Measurements from ENCODE around the gene DCAF6. TPM values are rescaled to one million over a fixed set of nuclear protein-coding genes. Genes with fewer than 3 reads are reported as not detected.

The DCAF6 gene
- total and polyA plus RNA-seq, 7 experiments from 2014 or later = 8.4 to 32.7 (median 27.9) TPM

GRCh38 chr1:167912294-167912693 is 24.2 kb upstream of the DCAF6 start:
- POLR2A ChIA-PET = no interaction called here
- ATAC-seq = no peak
- H3K9me3 Mint-ChIP-seq = peaks cover 0 to 25% (median 12%) of the 10 kb centered on the region in 11 donors
- Histone ChIP-seq H3K9me3 (ENCODE audit: control insufficient read depth in 2 of 3, low read length in 3 of 3) (peaks cover 0 to 6% (median 0%) of the 10 kb centered on the region in 3 experiments), H3K27me3 (ENCODE audit: control insufficient read depth in 2 of 2, insufficient read depth in 2 of 2, low read length in 2 of 2) (no peaks in the 10 kb centered on the region), H3K4me3 (ENCODE audit: low read length) (no peak overlapping the region), H3K27ac (ENCODE audit: low read depth, low read length) (no peak overlapping the region), H3K36me3 (ENCODE audit: control insufficient read depth in 2 of 3, insufficient read depth in 3 of 3, low read length in 3 of 3) (peaks cover 0 to 4% (median 0%) of the 10 kb centered on the region in 3 experiments), H3K4me1 (ENCODE audit: control insufficient read depth in 2 of 2, insufficient read depth in 2 of 2, low read length in 2 of 2) (no peaks in the 10 kb centered on the region)
- H3K27me3 Mint-ChIP-seq = peaks cover 3 to 12% (median 4%) of the 10 kb centered on the region in 5 donors
- intact Hi-C loops (cut with micrococcal nuclease) = no loop called here
- no peak overlapping the region for H3K27ac Mint-ChIP-seq
- CTCF ChIA-PET = no interaction called here
- H3K4me1 Mint-ChIP-seq = peaks cover 0 to 6% (median 0%) of the 10 kb centered on the region in 7 donors
- H3K36me3 Mint-ChIP-seq = peaks cover 0 to 20% (median 9%) of the 10 kb centered on the region in 5 donors
- DNase-seq = no peak
- H3K4me3 Mint-ChIP-seq = no peak overlapping the region

DNA sequence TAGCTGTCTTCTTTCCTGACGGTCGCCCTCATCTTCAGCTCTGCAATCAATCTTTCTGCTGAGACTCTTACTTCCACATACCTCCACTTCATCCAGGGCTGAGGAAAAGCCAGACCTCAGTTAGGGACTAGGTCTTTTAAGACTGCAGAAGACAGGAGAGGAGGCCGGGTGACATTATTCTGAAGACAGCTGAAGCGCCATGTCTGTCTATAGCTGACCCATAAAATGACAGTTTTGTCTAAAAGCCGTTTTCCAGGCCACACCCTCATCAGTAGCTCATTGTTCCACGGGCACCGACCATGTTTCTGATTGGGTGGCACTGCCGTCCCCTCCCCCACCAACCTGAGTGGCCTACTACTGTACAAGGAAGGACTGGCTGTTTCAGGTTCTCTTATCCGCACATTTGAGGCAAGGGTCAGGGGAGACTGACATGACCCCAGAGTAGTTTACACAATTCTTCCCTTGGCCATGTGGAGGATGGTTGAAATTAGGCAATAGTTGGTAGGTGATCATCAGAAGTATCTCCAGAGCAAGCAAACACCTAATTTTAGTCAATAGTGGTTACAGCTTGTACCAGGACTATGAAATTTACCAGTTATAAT is 22.5 kb upstream of the DCAF6 start, which contains the start of gene ADCY10:
ADCY10 (minus strand) TSS at position 240 of the 602 bp plus-strand sequence. CDS start 8,994 bp downstream, outside the sequence.
- Histone ChIP-seq H3K9me3 (ENCODE audit: control insufficient read depth in 2 of 3, low read length in 3 of 3) (peaks cover 0 to 6% (median 0%) of the 10 kb centered on the region in 3 experiments), H3K27me3 (ENCODE audit: control insufficient read depth in 2 of 2, insufficient read depth in 2 of 2, low read length in 2 of 2) (no peaks in the 10 kb centered on the region), H3K4me1 (ENCODE audit: control insufficient read depth in 2 of 2, insufficient read depth in 2 of 2, low read length in 2 of 2) (no peaks in the 10 kb centered on the region), H3K27ac (ENCODE audit: low read depth, low read length) (no peak within 1 kb of the TSS), H3K36me3 (ENCODE audit: control insufficient read depth in 2 of 3, insufficient read depth in 3 of 3, low read length in 3 of 3) (peaks cover 0 to 11% (median 0%) of the 10 kb centered on the region in 3 experiments), H3K4me3 (ENCODE audit: low read length) (no peak within 1 kb of the TSS)
- POLR2A ChIA-PET = interaction anchor here (1.8 kb wide), 1 partner anchor 10 kb away, joined by 4 read pairs; no protein-coding TSS in a partner anchor
- H3K27ac Mint-ChIP-seq = peak within 1 kb of the TSS in 3 of 9 donors; percentile 11 to 51 (median 44)
- peak; percentile 31 for ATAC-seq
- H3K9me3 Mint-ChIP-seq = peaks cover 0 to 15% (median 9%) of the 10 kb centered on the region in 11 donors
- DNase-seq = no peak
- no peak within 1 kb of the TSS for H3K4me3 Mint-ChIP-seq
- intact Hi-C loops (cut with micrococcal nuclease) = no loop called here
- H3K4me1 Mint-ChIP-seq = peaks cover 0 to 6% (median 0%) of the 10 kb centered on the region in 7 donors
- peaks cover under 1 to 25% (median 10%) of the 10 kb centered on the region in 5 donors for H3K36me3 Mint-ChIP-seq
- H3K27me3 Mint-ChIP-seq = peaks cover 0 to 8% (median 4%) of the 10 kb centered on the region in 5 donors
- CTCF ChIA-PET = no interaction called here

- H3K9me3 ChIP-seq (ENCODE audit: control insufficient read depth in 2 of 3, low read length in 3 of 3) = no peaks in the 10 kb centered on the region
- H3K36me3 Mint-ChIP-seq = peaks cover 3 to 33% (median 9%) of the 10 kb centered on the region in 5 donors
- no peaks in the 10 kb centered on the region for H3K4me1 ChIP-seq (ENCODE audit: control insufficient read depth in 2 of 2, insufficient read depth in 2 of 2, low read length in 2 of 2)
- CTCF ChIA-PET = no interaction called here
- peaks cover 0 to 11% (median 0%) of the 10 kb centered on the region in 3 experiments for H3K36me3 ChIP-seq (ENCODE audit: control insufficient read depth in 2 of 3, insufficient read depth in 3 of 3, low read length in 3 of 3)
- H3K27ac Mint-ChIP-seq = peak overlapping the region in 1 of 9 donors; percentile 77
- ATAC-seq (no peak), DNase-seq (no peak)
- POLR2A ChIA-PET = interaction anchor here (1.8 kb wide), 1 partner anchor 11 kb away, joined by 4 read pairs; no protein-coding TSS in a partner anchor
- peaks cover 0 to 6% (median 0%) of the 10 kb centered on the region in 7 donors for H3K4me1 Mint-ChIP-seq
- no peak overlapping the region for H3K4me3 ChIP-seq (ENCODE audit: low read length)
- no peaks in the 10 kb centered on the region for H3K27me3 ChIP-seq (ENCODE audit: control insufficient read depth in 2 of 2, insufficient read depth in 2 of 2, low read length in 2 of 2)
- no peaks in the 10 kb centered on the region for H3K27me3 Mint-ChIP-seq
- H3K9me3 Mint-ChIP-seq = no peaks in the 10 kb centered on the region
- intact Hi-C loops (cut with micrococcal nuclease) = no loop called here
- H3K4me3 Mint-ChIP-seq = no peak overlapping the region
- H3K27ac ChIP-seq (ENCODE audit: low read depth, low read length) = no peak overlapping the region
Measured at GRCh38 chr1:167915569-167915968, 20.9 kb upstream of the DCAF6 start.

GRCh38 chr1:167916766-167917511 is 19.5 kb upstream of the DCAF6 start:
- peaks cover 3 to 33% (median 9%) of the 10 kb centered on the region in 5 donors for H3K36me3 Mint-ChIP-seq
- H3K4me3 Mint-ChIP-seq = no peak overlapping the region
- H3K27me3 ChIP-seq (ENCODE audit: control insufficient read depth in 2 of 2, insufficient read depth in 2 of 2, low read length in 2 of 2) = no peaks in the 10 kb centered on the region
- peaks cover 0 to 6% (median under 1%) of the 10 kb centered on the region in 7 donors for H3K4me1 Mint-ChIP-seq
- no peaks in the 10 kb centered on the region for H3K9me3 Mint-ChIP-seq
- no peak overlapping the region for H3K27ac Mint-ChIP-seq
- DNase-seq (no peak), ATAC-seq (no peak)
- no peak overlapping the region for H3K27ac ChIP-seq (ENCODE audit: low read depth, low read length)
- H3K27me3 Mint-ChIP-seq = no peaks in the 10 kb centered on the region
- no peaks in the 10 kb centered on the region for H3K4me1 ChIP-seq (ENCODE audit: control insufficient read depth in 2 of 2, insufficient read depth in 2 of 2, low read length in 2 of 2)
- peaks cover 0 to 11% (median 0%) of the 10 kb centered on the region in 3 experiments for H3K36me3 ChIP-seq (ENCODE audit: control insufficient read depth in 2 of 3, insufficient read depth in 3 of 3, low read length in 3 of 3)
- intact Hi-C loops (cut with micrococcal nuclease) = no loop called here
- H3K9me3 ChIP-seq (ENCODE audit: control insufficient read depth in 2 of 3, low read length in 3 of 3) = no peaks in the 10 kb centered on the region
- ChIA-PET CTCF (no interaction called here), POLR2A (no interaction called here)
- H3K4me3 ChIP-seq (ENCODE audit: low read length) = no peak overlapping the region

- H3K4me1 Mint-ChIP-seq = peaks cover 3 to 23% (median 12%) of the 10 kb centered on the region in 7 donors
Measured at GRCh38 chr1:167922023-167922422, 14.5 kb upstream of the DCAF6 start.

DNA sequence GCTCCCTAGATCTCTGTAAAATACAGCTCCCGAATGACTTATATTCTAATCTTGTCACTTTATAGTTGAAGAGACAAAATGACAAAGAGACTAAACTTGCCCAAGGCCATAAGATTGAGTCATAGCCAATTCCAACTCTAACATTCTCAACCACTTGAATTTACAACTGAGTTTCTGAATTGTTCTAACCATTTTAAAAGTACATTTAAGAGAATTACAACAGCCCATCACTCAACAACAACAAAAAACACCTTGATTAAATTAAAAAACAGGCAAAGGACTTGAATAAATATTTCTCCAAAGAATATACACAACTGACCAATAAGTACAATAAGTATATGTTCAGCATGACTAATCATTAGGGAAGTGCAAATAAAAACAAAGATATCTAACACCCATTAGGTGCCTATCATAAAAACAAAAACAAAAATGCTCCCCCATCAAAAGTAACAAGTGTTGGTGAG is 13.8 kb upstream of the DCAF6 start:
- Histone ChIP-seq H3K4me1 (ENCODE audit: control insufficient read depth in 2 of 2, insufficient read depth in 2 of 2, low read length in 2 of 2) (no peaks in the 10 kb centered on the region), H3K36me3 (ENCODE audit: control insufficient read depth in 2 of 3, insufficient read depth in 3 of 3, low read length in 3 of 3) (peaks cover 0 to 6% (median 5%) of the 10 kb centered on the region in 3 experiments), H3K27me3 (ENCODE audit: control insufficient read depth in 2 of 2, insufficient read depth in 2 of 2, low read length in 2 of 2) (no peaks in the 10 kb centered on the region), H3K4me3 (ENCODE audit: low read length) (no peak overlapping the region), H3K9me3 (ENCODE audit: control insufficient read depth in 2 of 3, low read length in 3 of 3) (no peaks in the 10 kb centered on the region), H3K27ac (ENCODE audit: low read depth, low read length) (no peak overlapping the region)
- Mint-ChIP-seq H3K4me1 (peaks cover 7 to 29% (median 16%) of the 10 kb centered on the region in 7 donors), H3K27ac (no peak overlapping the region), H3K4me3 (no peak overlapping the region), H3K9me3 (no peaks in the 10 kb centered on the region), H3K27me3 (no peaks in the 10 kb centered on the region), H3K36me3 (peaks cover 3 to 19% (median 7%) of the 10 kb centered on the region in 5 donors)
- ChIA-PET POLR2A (interaction anchor here (1.4 kb wide), 1 partner anchor 12 kb away, joined by 3 read pairs; no protein-coding TSS in a partner anchor), CTCF (no interaction called here)
- no peak for ATAC-seq
- DNase-seq = no peak
- intact Hi-C loops (cut with micrococcal nuclease) = no loop called here

More at GRCh38 chr1:167922023-167922422, 14.5 kb upstream of the DCAF6 start:
- Histone ChIP-seq H3K4me1 (ENCODE audit: control insufficient read depth in 2 of 2, insufficient read depth in 2 of 2, low read length in 2 of 2) (no peaks in the 10 kb centered on the region), H3K9me3 (ENCODE audit: control insufficient read depth in 2 of 3, low read length in 3 of 3) (no peaks in the 10 kb centered on the region), H3K36me3 (ENCODE audit: control insufficient read depth in 2 of 3, insufficient read depth in 3 of 3, low read length in 3 of 3) (peaks cover 0 to 10% (median 6%) of the 10 kb centered on the region in 3 experiments), H3K4me3 (ENCODE audit: low read length) (no peak overlapping the region), H3K27me3 (ENCODE audit: control insufficient read depth in 2 of 2, insufficient read depth in 2 of 2, low read length in 2 of 2) (no peaks in the 10 kb centered on the region), H3K27ac (ENCODE audit: low read depth, low read length) (no peak overlapping the region)
- no peak overlapping the region for H3K4me3 Mint-ChIP-seq
- no peaks in the 10 kb centered on the region for H3K27me3 Mint-ChIP-seq
- POLR2A ChIA-PET = interaction anchor here (1.4 kb wide), 1 partner anchor 13 kb away, joined by 3 read pairs; no protein-coding TSS in a partner anchor
- ATAC-seq = no peak
- H3K27ac Mint-ChIP-seq = no peak overlapping the region
- DNase-seq = no peak
- H3K9me3 Mint-ChIP-seq = no peaks in the 10 kb centered on the region
- CTCF ChIA-PET = no interaction called here
- intact Hi-C loops (cut with micrococcal nuclease) = no loop called here
- peaks cover 3 to 22% (median 7%) of the 10 kb centered on the region in 5 donors for H3K36me3 Mint-ChIP-seq
